NCI-H446 treated with DMSO at 0.1 percent for 48 hours (cell line): Measurements from ENCODE around the gene ADAT3.
"Not testable (repeated sequence)": the region's sequence is repeated elsewhere in the genome, so short reads cannot be mapped to it uniquely, and the experiment has no call there.

ENCODE experiments used
- DNase-seq: peaks from one replicate; lab custom pipeline; 2025; lab: John Stamatoyannopoulos, UW

ADAT3 gene

DNA sequence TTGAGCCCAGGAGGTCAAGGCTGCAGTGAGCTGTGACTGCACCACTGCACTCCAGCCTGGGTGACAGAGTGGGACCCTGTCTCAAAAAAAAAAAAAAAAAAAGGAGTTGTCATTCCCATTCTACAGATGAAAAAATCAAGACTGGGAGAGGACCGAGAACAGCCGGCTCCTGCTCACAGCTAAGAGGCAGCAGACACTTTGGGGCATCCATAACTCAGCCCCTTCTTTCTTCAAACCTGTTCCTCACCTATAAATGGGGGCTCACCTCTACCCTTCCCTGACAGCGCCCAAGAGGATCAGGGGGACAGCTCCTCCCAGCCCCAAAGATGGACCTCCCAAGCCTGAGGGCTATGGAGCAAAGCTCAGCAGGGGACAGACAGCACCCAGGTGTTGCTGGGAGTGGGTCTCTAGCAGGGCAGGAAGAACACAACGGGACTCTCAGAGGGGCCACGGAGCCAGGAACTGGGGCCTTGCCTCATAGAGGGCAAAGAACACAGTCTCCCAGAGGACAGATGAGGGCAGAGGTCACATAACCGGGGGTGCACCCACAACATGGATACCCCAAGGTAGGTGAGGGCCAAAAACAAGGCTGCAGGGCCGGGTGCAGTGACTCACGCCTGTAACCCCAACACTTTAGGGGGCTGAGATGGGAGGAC lies 38.4 kb upstream of the ADAT3 start:
- DNase-seq: no peak

DNA sequence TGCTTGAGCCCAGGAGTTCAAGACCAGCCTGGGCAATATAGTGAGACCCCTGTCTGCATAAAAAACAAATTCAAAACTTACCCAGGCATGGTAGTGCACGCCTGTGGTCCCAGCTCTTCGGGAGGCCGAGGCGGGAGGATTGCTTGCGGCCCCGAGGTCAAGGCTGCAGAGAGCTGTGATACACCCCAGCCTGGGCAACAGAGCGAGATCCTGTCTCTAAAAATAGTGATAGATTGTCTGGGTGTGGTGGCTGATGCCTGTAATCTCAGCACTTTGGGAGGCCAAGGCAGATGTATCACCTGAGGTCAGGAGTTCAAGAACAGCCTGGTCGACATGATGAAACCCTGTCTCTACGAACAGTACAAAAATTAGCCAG lies 37.9 kb upstream of the ADAT3 start:
- no peak for DNase-seq

DNA sequence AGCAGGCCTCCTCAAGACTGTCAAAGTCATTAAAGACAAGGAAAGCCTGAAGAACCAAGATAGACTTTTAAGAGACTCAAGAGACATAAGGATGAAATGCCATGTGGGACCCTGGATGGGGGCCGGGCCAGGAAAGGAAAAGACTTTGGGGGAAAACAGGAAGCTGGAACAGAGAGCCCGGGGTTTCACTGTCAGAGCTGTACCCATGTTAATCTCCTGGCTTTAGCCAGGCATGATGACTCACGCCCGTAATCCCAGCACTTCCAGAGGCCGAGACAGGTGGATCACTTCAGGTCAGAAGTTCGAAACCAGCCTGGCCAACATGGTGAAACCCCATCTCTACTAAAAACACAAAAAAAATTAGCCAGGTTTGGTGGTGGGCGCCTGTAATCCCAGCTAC lies 36.2 kb upstream of the ADAT3 start:
- no peak for DNase-seq

DNA sequence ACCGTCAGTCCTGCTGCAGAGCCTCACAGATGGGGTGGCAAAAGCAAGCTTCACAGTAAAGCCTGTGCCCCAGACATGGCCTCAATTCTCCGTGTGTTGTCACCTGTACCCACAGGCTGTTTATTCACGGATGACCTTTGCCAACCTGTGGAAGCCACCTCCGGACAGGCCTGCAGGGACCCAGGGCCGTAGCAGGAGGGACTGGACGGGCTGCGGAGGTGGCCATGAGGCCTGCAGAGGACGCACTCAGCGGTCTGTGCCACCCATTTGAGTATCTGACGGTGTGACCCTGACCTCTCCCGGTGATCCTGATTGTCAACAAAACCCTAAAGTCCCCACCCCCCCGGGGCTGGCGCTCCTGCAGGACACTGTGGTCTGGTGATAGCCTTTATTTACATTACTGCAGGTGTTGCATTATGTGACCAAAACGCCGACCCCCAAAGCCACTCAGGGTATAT lies 34.0 kb upstream of the ADAT3 start:
- no peak for DNase-seq

DNA sequence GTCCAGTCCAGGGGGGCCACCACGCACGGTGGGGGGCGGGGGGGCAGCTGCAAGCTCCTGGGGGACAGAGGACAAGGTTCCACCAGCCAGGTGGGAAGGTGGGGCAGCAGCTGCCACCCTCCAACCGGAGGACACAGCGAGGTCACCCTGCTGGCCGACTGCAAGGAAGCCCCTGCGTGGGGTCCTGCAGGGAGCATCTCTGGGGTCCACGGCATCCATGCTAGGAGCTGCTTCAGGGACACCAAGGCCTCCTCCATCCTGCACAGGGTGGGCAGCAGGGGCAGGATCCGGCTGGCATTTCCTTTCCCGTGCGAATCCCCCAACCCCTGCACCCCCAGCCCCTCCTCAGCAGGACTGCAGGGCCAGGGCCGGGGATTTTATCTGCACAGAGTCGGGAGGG lies 33.6 kb upstream of the ADAT3 start:
- no peak for DNase-seq

DNA sequence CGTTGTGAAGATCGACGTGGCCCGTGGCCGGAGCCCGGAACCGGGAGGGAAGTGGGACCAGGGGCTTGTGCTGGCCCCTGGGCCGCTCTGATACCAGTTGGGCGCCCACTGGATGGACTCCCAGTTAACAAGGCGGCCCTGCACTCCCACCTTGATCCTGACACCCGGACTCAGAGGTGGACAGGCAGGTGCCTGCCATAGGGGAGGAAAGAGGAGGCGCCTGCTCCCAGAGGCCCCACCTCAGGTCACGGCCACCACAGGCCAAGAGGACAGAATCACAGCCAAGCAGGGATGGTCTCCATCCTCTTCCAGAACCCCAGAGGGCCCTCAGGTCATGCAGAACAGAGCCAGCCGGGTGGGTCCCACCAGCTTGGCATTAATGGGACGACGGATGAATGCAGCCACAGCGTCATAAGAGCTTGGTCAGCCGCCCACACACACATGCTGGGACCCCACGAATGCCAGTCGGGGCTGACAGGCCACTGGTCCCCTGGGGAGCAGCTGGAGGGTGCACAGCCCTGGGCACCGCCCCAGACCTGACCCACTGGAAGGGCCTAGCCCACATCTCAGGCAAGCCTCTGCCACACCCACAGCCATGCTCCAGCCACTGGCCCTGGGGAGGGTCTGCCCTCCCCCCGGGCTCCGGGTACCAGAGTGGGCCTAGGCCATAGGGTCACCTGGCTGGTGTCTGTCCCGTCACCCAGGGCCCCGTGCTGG lies 32.2 kb upstream of the ADAT3 start:
- no peak for DNase-seq

DNA sequence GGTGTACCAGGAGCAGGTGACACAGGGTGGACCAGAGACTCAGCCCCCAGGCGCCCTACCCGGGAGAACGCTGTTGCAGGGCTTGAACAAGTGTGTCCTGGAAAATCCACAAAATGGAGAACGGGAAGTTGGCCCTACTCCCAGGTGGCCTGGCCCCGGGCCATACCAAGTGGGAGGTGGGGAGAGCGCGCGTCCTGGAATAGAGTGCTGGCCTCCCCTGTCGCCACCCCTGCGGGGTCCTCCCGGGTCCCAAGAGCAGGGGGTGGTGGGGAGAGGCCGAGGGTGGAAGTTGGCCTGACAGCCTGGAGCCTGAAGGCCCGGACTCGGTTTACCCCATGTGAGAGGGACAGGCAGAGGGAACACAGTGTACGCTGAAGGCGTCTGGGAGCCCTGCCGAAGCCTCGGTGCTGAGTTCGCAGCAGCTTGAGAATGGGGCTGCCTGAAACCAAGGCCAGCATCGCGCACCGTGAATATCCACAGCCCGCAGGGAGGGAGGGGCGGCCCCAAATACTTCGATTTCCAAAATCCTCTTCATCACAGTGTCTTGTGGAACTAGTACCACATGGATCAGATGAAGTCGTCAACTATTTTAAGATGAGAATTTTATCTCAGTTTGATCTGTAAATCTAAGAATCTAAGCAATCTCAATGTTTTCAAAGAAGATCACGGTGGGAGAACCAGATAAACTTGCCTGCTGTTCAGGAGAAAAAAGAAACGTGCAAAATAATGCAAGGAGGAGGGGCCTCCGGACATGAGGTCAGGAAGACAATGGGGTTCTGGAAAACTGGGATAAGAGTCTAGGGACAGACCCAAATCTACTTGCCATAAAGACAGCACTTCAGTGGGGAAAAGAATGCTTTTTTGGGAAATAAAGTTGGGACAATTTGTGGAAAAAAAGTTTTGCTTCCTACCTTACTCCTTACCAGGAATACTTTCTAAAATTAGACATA lies 31.4 kb upstream of the ADAT3 start:
- peak; percentile 39 for DNase-seq

DNA sequence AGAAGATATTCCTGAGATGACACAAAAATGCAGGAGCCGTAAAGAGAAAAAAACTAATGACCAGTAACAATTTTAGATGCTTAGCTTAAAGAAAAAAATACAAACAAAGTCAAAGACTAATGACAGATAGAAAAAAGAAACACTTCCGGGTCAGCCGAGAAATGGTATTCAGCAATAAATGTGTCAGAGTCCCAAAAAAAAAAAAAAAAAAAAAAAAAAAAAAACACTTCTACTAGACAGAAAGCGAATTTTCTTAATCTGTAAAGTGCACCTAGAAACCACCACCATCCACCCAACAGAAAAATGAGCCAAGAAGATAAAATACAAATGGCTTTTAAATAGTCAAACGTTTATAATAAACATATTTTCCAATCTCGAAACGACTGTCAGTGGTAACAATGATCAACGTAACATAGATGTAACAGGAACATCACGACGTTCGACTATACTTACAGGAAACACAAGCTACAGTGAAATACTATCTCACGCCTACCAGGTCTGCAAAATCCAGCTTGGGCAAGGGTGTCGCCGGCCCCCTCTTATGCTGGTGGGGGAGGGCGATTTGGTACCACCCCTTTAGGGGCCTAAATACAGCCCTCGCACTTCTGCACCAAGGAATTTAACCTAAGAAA lies 30.5 kb upstream of the ADAT3 start:
- DNase-seq: peak; percentile 14

DNA sequence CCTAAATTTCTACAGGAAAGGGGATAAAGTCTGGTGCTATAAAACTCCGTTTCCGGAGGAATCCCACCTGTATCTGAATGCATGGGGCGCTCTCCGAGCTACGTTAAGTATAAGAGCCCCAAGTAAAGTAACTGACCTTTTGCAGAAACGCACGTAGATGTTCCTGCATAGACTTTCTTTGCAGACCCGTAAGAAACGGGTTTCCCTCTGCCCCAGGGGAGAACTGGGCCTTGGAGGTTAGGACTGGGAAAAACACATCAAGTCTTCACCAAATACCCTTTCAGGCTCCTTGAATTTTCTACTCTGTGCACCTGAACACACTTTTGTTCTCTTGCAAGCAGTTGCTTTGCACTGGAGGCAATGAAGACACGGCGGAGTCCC lies 29.9 kb upstream of the ADAT3 start:
- not testable (repeated sequence) for DNase-seq

DNA sequence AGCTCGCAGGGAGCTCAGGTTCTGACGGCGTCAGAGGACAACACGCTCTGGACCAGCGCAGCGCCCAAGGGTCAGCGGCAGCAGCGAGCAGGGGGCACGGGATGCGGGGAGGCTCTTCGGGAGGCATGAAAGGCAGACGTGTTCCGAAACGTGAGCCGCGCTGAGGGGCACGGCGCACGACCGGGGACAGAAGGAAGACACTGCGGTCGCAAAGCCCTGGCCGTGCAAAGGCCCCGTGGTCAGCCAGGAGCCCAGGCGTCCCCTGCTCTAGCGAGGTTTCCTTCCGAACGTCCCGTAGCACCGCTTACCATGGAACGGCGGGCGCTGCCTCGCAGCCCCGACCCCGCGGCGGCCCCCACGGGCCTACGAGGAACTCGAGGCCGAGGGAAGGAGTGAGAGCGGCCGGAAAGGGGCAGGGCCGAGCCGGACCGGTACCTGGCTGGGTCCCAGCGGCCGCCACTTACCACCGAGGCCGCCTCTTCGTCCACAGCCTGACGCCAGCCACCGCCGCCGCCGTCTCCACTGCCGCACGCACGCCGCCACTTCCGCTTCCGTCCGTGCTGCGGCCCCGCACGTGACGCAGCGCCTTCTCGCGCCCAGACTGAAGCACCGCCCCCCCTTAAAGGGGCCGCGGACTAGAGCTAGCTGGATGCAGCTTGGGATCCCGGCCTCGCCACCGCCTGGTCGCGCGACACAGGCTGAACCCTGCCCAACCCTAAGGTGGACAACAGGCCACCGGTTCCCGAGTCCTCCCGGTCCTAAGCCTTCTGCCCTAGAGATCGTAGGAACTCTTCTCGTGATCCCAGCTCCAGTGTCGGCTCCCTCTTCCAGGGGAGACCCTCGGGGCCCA lies 29.3 kb upstream of the ADAT3 start:
- peak; percentile 78 for DNase-seq

DNA sequence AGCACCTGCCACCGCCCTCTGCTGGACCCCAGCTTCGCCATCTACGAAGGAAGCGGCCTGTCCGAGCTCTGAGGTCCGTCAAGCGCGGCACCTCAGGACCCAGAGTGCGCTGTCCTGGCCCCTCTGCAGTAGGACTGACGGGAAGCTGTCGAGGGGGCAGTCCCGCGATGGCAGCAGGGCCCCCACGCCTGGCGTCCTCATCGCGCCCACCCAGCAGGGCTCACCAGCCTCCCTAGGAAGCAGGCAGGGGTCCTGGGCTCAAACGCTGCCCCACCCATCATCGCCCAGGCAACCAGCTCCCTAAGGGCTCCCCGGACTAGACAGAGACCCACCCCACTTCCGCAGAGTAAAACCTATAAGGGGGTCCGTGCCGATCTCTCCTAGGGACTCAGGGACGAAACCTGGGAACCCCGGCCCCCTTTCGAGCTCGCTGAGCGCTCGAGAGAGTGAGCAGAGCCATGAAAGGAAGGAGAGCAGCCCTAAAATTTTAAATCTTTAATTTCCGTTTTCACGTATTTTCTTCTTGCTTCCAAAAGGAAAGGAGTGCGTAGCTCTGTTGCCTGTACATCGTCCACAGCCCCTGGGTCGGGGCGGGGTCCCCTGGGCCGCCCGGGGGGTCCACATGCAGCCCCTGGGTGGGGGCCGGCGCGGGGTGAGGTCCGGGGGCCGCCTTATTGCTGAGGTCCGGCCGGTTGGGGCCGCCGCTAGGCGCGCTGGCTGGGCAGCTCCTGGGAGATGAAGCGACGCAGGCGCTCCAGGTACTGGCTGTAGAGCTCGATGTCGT lies 28.5 kb upstream of the ADAT3 start:
- not testable (repeated sequence) for DNase-seq

DNA sequence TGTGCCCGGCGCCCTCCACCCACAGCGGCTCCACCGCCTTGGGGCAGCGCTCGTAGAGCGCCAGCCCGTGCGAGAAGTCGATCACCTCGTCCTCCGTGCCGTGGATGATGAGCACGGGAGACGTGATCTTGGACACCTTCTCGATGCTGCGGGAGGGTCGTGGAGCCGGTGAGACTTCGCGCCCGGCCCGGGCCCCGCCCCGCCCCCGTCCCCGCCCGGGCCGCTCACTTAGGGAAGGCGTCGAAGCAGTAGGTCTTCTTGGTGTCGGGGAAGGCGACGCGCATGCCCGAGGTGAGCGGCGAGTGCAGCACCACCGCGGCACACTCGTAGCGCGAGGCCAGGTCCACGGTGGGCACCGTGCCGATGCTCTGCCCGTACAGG lies 27.9 kb upstream of the ADAT3 start:
- not testable (repeated sequence) for DNase-seq

DNA sequence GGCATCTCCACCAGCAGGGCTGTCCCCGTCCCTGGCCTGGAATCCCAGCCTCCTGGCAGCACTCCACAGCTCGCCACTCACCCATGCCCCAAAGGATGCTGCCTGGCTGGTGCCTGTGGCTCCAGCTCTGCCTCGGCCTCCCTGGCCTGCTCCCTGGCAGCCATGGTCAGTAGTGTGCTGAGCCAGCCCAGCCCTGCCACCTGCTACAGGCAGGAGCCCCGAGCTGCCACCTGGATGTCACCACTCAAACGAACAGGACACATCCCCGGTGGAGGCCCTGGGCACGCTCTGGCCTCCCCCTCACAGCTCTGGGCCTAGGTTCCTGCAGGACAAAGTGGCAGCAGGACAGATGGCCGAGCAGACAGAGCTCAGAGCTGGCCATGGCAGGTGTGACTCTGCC lies 26.6 kb upstream of the ADAT3 start:
- DNase-seq: not testable (repeated sequence)

DNA sequence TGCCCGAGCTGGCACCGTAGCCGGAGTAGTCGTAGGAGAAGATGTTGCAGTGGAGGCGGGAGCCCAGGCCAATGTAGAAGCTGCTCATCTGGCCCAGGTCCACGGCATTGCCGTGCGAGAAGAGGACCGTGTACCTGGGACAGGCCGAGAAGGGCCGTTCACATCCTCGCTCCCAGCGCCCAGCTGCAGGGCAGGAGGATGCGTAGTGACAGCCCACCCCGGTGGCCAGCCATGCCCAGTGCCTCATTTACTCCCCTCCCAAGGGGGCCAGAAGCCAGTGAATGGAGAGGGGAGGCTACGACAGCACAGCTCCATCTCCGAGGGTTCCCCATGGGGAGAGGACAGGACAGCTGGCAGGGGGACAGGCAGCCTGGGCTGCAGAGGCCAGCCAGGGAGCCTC lies 25.2 kb upstream of the ADAT3 start:
- DNase-seq: not testable (repeated sequence)

DNA sequence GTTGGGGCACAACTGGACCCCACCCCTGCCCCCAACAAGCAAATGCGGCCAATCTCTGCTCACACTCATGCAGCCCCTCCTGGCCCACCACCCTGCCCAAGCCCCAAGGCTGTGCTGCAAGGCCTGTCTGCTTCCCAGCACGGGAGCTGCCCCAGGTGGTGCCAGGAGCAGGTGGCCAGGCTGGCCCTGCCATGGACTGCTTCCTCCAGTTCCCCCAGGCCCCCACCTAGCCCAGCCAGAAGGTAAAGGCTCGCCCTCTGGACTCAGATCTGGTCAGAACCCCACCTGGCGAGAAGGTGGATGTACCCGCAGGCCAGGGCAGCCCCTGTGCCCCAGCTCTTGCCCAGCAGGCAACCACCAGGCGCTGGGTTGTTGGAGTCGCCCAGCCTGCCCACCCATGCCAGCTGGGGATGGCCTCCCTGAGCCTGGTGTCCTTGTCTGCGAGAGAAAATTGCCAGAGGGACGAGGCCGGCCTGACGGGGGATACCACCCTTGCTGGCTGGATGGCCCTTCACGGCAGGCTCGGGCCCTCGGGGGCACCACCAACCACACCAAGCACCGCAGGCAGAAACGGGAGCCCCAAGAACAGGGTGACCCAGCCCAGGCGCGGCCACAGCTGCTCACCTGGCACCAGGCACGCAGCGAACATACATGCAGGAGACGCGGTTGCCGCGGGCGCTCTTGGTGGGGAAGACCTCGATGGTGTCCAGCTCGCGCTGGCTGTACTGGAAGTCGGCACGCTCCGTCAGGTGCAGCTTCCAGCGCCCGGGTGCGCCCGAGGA lies 24.4 kb upstream of the ADAT3 start:
- no peak for DNase-seq

DNA sequence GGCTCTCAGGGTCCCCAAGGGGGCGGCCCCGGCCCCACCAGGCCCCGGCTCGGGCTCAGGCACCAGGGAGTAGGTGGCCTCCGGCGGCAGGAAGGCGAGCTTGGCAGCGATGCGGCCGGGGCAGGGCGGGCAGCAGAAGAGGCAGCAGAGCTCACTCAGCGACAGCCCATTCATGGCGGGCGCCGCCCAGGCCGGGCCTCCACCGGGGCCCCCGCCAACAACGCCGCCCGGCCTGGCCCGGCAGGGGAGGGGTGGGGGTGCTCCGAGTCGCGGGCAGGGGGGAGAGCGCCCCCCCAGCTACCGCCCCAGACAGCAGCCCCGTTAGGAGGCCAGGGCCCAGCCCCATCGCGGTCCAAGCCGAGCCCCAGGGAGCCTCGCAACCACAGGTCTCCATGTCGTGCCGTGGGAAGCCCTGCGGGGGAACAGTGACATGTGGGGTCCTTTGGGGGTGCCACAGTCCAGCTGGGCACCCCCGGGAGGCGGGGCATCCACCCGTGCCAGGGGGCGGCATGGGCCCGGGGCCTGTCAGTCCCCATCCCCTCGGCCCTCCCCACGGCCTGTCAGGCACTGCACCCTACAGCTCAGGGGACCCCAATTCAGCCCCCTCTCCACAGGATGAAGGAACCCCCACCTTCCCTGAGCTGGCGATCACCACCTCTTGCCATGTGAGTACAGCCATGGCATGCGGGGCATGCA lies 23.7 kb upstream of the ADAT3 start:
- not testable (repeated sequence) for DNase-seq

DNA sequence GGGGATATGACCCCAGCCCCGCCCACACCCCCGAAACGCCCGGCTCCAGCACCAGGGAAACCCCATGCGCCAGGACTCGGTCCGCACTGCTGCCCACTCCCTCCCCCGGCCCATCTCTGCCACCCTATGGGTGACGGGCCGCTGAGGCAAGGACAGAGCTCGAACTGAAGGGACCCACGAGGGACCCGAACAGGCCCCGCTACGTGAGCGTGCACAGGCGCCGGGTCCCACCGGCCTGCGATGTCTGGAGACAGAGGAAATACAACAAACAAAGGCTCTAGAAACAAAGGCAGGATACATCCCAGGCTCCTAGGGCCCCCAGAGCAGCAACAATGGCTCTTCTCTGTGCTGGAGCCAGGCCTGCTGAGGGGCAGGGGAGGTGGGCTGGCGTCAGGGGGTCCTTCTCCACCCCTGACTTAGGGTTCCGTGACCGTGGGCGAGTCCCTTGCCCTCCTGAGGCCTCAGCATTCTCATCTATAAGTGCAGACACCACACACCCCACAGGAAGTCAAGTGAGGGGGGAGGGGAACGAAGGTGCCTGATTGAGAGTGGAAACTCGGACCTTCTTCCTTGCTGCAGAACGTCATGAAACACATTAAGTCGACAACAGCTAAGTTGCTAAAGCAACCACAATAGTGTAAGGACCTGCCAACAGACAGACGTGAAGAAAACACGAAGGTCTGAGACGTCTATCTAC lies 23.0 kb upstream of the ADAT3 start:
- DNase-seq: no peak
